HG03575 (cell line): ENCODE data around the gene MOB1B.
A peak's percentile ranks its signal among the peaks of the same experiment; 100 is the strongest.

ENCODE experiments used
- ATAC-seq: cut with Tn5 transposase; IDR thresholded peaks from one replicate; pipeline ENCODE4 v1.9.1; 2021; ENCODE audit not compliant: unreplicated experiment, insufficient number of reproducible peaks, low FRiP score; ENCODE audit errors: extremely low read depth

MOB1B gene

GRCh38 chr4:70945452-70946055 is 43.4 kb downstream of the MOB1B start:
- no peak for ATAC-seq

- no peak for ATAC-seq
These were observed 44.8 kb downstream of the MOB1B start for GRCh38 chr4:70946939-70947338.

- no peak for ATAC-seq
These were observed 46.6 kb downstream of the MOB1B start for GRCh38 chr4:70948665-70949260.

GRCh38 chr4:70954032-70954431 is 51.9 kb downstream of the MOB1B start:
- no peak for ATAC-seq

GRCh38 chr4:70956549-70957210 is 54.5 kb downstream of the MOB1B start:
- no peak for ATAC-seq

GRCh38 chr4:70958681-70959080 is 56.5 kb downstream of the MOB1B start:
- ATAC-seq = no peak

- ATAC-seq = no peak
These were observed 66.9 kb downstream of the MOB1B start for GRCh38 chr4:70969076-70969475.

- no peak for ATAC-seq
These were observed 74.1 kb downstream of the MOB1B start for GRCh38 chr4:70976252-70976651.

GRCh38 chr4:70979445-70980008 is 77.4 kb downstream of the MOB1B start:
- ATAC-seq = no peak

- no peak for ATAC-seq
These were observed 78.0 kb downstream of the MOB1B start for GRCh38 chr4:70980196-70980595.

- no peak for ATAC-seq
These were observed 81.9 kb downstream of the MOB1B start for GRCh38 chr4:70984106-70984505.

GRCh38 chr4:70984589-70984988 is 82.4 kb downstream of the MOB1B start:
- no peak for ATAC-seq

- no peak for ATAC-seq
These were observed 89.4 kb downstream of the MOB1B start for GRCh38 chr4:70991596-70991995.

GRCh38 chr4:70992391-70992881 is 90.3 kb downstream of the MOB1B start:
- no peak for ATAC-seq

- ATAC-seq = peak; percentile 34
These were observed 91.3 kb downstream of the MOB1B start, which contains the start of gene DCK for GRCh38 chr4:70993181-70994068. Gene DCK (plus strand): TSS chr4:70993649. CDS start chr4:70993836, 187 bp downstream.

GRCh38 chr4:70994069-70994366 is 91.8 kb downstream of the MOB1B start:
- no peak for ATAC-seq

GRCh38 chr4:70994387-70995099 is 92.4 kb downstream of the MOB1B start:
- no peak for ATAC-seq

GRCh38 chr4:70996018-70996360 is 93.8 kb downstream of the MOB1B start:
- no peak for ATAC-seq

- no peak for ATAC-seq
These were observed 94.9 kb downstream of the MOB1B start for GRCh38 chr4:70997036-70997435.
